Transverse colon (tissue), 4 donors: ENCODE measurements around the gene SLC24A3. TPM values are rescaled to one million over a fixed set of nuclear protein-coding genes. Genes with fewer than 3 reads are reported as not detected.

Experiments used
- DNase-seq: peaks from one replicate; pipeline ENCODE4 v3.0.0-alpha.2; 2019
- H3K27ac ChIP-seq, 4 donors: fragments of 200-600 bp; sonication (generic); 2 replicates each; pipeline ENCODE4 v1.5.1; 2016 to 2018; ENCODE audit warnings: inconsistent platforms in 4 of 4
- H3K27me3 ChIP-seq: fragments of 200-600 bp; sonication (generic); 2 replicates; pipeline ENCODE4 v1.5.1; 2017; ENCODE audit warnings: inconsistent platforms
- H3K36me3 ChIP-seq, 4 donors: fragments of 200-600 bp; sonication (generic); 2 replicates each; pipeline ENCODE4 v1.5.1; 2017 to 2019; ENCODE audit warnings: inconsistent platforms in 4 of 4
- H3K4me1 ChIP-seq, 4 donors: fragments of 200-600 bp; sonication (generic); 2 replicates each; pipeline ENCODE4 v1.5.1; 2017 to 2020; ENCODE audit warnings: inconsistent platforms in 4 of 4
- H3K4me3 ChIP-seq, 4 donors: fragments of 200-600 bp; sonication (generic); 1 replicate in 1 of 4; 2 replicates in 3 of 4; pipeline versions ENCODE4 v1.5.1 to v1.6.1; 2017 to 2019; ENCODE audit warnings: inconsistent platforms in 4 of 4
- H3K9me3 ChIP-seq, 2 donors: fragments of 200-600 bp; sonication (generic); 2 replicates each; pipeline ENCODE4 v1.5.1; 2017 to 2019; ENCODE audit warnings: inconsistent platforms in 2 of 2
- CTCF ChIP-seq, 5 experiments: fragments of 200-600 bp in 3 of 5; fragments of 450-650 bp in 2 of 5; sonication (generic) in 3 of 5; IDR thresholded peaks; 1 replicate in 2 of 5; 2 replicates in 3 of 5; pipeline ENCODE4 v1.5.1; 2016 to 2017; ENCODE audit warnings: antibody characterized with exemption in 5 of 5, inconsistent platforms in 3 of 5, mild to moderate bottlenecking in 2 of 5, moderate library complexity in 1 of 5
- EP300 ChIP-seq: sonication (generic); formaldehyde crosslinking; IDR thresholded peaks from one replicate; pipeline ENCODE4 v1.6.1; 2017; ENCODE audit warnings: antibody characterized with exemption, low read depth
- POLR2A ChIP-seq: fragments of 450-650 bp; IDR thresholded peaks from one replicate; pipeline ENCODE4 v1.6.1; 2016; ENCODE audit warnings: antibody characterized with exemption, mild to moderate bottlenecking, moderate library complexity
- POLR2AphosphoS5 ChIP-seq, 3 donors: sonication (generic); formaldehyde crosslinking; IDR thresholded peaks; one replicate each; pipeline ENCODE4 v1.6.1; 2016; ENCODE audit warnings: antibody characterized with exemption in 3 of 3
- WGBS, 2 donors: methylation state at CpG; one replicate each; pipeline ENCODE4 v1.1.5; 2018; ENCODE audit warnings: low coverage in 1 of 2; 5-methylcytosine and 5-hydroxymethylcytosine counted together
- in situ Hi-C, 4 donors: fragments of 200-750 bp; cut with MboI; loops; one replicate each; pipeline versions ENCODE4 v1.15.0 to v1.15.1; 2017; ENCODE audit warnings: low sequenced_read_pairs in 3 of 4, low pct_ligation_motif_present in 1 of 4, low pct_unique_long_range_greater_than_20kb in 1 of 4
- intact Hi-C: fragments of 100-400 bp; cut with DNase I; formaldehyde crosslinking; loops from one replicate; pipeline ENCODE4 v1.15.1; 2023; ENCODE audit warnings: low total_unique reads
- total RNA-seq, 4 donors: library from RNA; depleted of rRNA; stranded (reverse); fragments of >200 nt; gene quantifications; one replicate each; pipeline ENCODE4 v1.1.0, GENCODE V29; 2016

The SLC24A3 gene
- total RNA-seq, 4 donors from 2014 or later, result 4.4 to 6.7 (median 4.6) TPM

- Histone ChIP-seq H3K9me3 (no peaks in the 10 kb centered on the region), H3K27ac (no peak overlapping the region), H3K4me1 (no peaks in the 10 kb centered on the region), H3K36me3 (no peaks in the 10 kb centered on the region), H3K27me3 (no peaks in the 10 kb centered on the region), H3K4me3 (no peak overlapping the region)
- 80 to 85% methylated on average over 1 to 2 of the region's 2 CpGs for WGBS, 2 donors
- intact Hi-C loops (no loop called here), in situ Hi-C loops (loop anchor here in 1 of 4 donors (10.0 kb wide), 1 partner anchor 1022 kb away; no protein-coding TSS in a partner anchor)
- DNase-seq, result no peak
- no peak for TF ChIP-seq EP300
- no peak for TF ChIP-seq POLR2A
- TF ChIP-seq CTCF (IDR thresholded peaks at IDR 0.05), result no peak
- no peak for TF ChIP-seq POLR2AphosphoS5 (IDR thresholded peaks at IDR 0.05)
These were observed 434.5 kb downstream of the SLC24A3 start for GRCh38 chr20:19646963-19647362.

- in situ Hi-C loops, result loop anchor here in 1 of 4 donors (10.0 kb wide), 1 partner anchor 1023 kb away; no protein-coding TSS in a partner anchor
- Histone ChIP-seq H3K27me3 (no peaks in the 10 kb centered on the region), H3K4me3 (no peak overlapping the region), H3K36me3 (no peaks in the 10 kb centered on the region), H3K27ac (no peak overlapping the region), H3K4me1 (no peaks in the 10 kb centered on the region), H3K9me3 (no peaks in the 10 kb centered on the region)
- intact Hi-C loops, result no loop called here
- TF ChIP-seq POLR2AphosphoS5 (IDR thresholded peaks at IDR 0.05), result no peak
- no peak for TF ChIP-seq CTCF (IDR thresholded peaks at IDR 0.05)
- TF ChIP-seq EP300, result no peak
- TF ChIP-seq POLR2A, result no peak
- WGBS, 2 donors, result 87 to 100% methylated on average over 1 to 2 of the region's 2 CpGs
- no peak for DNase-seq
These were observed 435.6 kb downstream of the SLC24A3 start for GRCh38 chr20:19648024-19648423.

- H3K4me1 ChIP-seq, result no peaks in the 10 kb centered on the region
- H3K27me3 ChIP-seq, result no peaks in the 10 kb centered on the region
- 62 to 83% methylated on average over 1 to 3 of the region's 3 CpGs for WGBS, 2 donors
- H3K4me3 ChIP-seq, result no peak overlapping the region
- no peak for DNase-seq
- in situ Hi-C loops, result loop anchor here in 1 of 4 donors (10.0 kb wide), 1 partner anchor 1024 kb away; no protein-coding TSS in a partner anchor
- no peaks in the 10 kb centered on the region for H3K36me3 ChIP-seq
- no peak overlapping the region for H3K27ac ChIP-seq
- TF ChIP-seq EP300 (no peak), POLR2A (no peak), POLR2AphosphoS5 (IDR thresholded peaks at IDR 0.05) (no peak), CTCF (IDR thresholded peaks at IDR 0.05) (no peak)
- intact Hi-C loops, result no loop called here
- H3K9me3 ChIP-seq, result no peaks in the 10 kb centered on the region
These were observed 436.6 kb downstream of the SLC24A3 start for GRCh38 chr20:19649041-19649440.

- in situ Hi-C loops, result loop anchor here in 1 of 4 donors (25.0 kb wide), 1 partner anchor 440 kb away; the partner anchor contains the start of gene SLC24A3
- DNase-seq, result no peak
These were observed 440.2 kb downstream of the SLC24A3 start for GRCh38 chr20:19652591-19653026.

More at GRCh38 chr20:19652591-19653026, 440.2 kb downstream of the SLC24A3 start:
- Histone ChIP-seq H3K36me3 (no peaks in the 10 kb centered on the region), H3K9me3 (no peaks in the 10 kb centered on the region), H3K27ac (no peak overlapping the region), H3K4me3 (no peak overlapping the region), H3K4me1 (no peaks in the 10 kb centered on the region), H3K27me3 (no peaks in the 10 kb centered on the region)
- WGBS, 2 donors, result 62 to 100% methylated on average over 1 to 5 of the region's 5 CpGs
- intact Hi-C loops, result no loop called here
- no peak for TF ChIP-seq POLR2AphosphoS5 (IDR thresholded peaks at IDR 0.05)
- no peak for TF ChIP-seq EP300
